Activated naive CD4-positive, alpha-beta T cell treated with anti-CD3 and anti-CD28 coated beads, Interleukin-2, amount 50 U/mL, for 72 hours (primary cell): Measurements from ENCODE around the gene KRTAP4-8. TPM values are rescaled to one million over a fixed set of nuclear protein-coding genes. Genes with fewer than 3 reads are reported as not detected.
"Not testable (repeated sequence)": the region's sequence is repeated elsewhere in the genome, so short reads cannot be mapped to it uniquely, and the experiment has no call there.

ENCODE experiments used
- ATAC-seq, 2 donors: fragments of 150-1000 bp; cut with Tn5 transposase; 2 replicates each; pipeline ENCODE4 v1.10.0; 2021; ENCODE audit warnings: mild to moderate bottlenecking in 2 of 2, moderate library complexity in 2 of 2
- DNase-seq, 2 donors: peaks; one replicate each; pipeline ENCODE4 v3.0.0; 2021 to 2022; ENCODE audit warnings: low spot score in 2 of 2
- H3K27ac Mint-ChIP-seq, 2 donors: one replicate each; pipeline ENCODE4 v1.8.0; 2022; ENCODE audit warnings: mild to moderate bottlenecking in 2 of 2, mixed read lengths in 2 of 2
- H3K36me3 Mint-ChIP-seq, 2 donors: one replicate each; pipeline ENCODE4 v1.8.0; 2022; ENCODE audit warnings: mixed read lengths in 2 of 2
- H3K9me3 Mint-ChIP-seq, 2 donors: one replicate each; pipeline ENCODE4 v1.8.0; 2022; ENCODE audit warnings: mixed read lengths in 2 of 2
- total RNA-seq, 2 donors: library from RNA; stranded (reverse); gene quantifications; one replicate each; pipeline ENCODE4 v1.2.3, GENCODE V29; 2022

KRTAP4-8 gene
- total RNA-seq, 2 donors from 2014 or later = not detected

DNA sequence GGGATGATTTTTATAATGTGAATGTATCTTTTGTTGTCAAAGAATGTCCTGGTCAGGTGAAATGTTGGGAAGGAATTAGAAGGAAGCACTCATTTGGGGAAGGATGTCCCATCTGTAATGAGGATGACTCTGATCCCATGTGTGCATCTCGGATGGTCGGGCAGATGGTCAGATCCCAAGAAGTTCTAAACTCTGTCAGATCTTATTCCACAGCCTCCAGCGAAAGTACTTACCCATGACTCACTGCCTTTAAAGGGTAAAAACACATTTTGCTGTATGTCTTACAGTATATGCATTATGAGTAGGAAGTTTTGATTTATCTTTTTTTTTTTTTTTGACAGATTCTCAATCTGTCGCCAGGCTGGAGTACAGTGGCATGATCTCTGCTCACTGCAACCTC is 20.8 kb upstream of the KRTAP4-8 start:
- DNase-seq (no peak), ATAC-seq (no peak)

DNA sequence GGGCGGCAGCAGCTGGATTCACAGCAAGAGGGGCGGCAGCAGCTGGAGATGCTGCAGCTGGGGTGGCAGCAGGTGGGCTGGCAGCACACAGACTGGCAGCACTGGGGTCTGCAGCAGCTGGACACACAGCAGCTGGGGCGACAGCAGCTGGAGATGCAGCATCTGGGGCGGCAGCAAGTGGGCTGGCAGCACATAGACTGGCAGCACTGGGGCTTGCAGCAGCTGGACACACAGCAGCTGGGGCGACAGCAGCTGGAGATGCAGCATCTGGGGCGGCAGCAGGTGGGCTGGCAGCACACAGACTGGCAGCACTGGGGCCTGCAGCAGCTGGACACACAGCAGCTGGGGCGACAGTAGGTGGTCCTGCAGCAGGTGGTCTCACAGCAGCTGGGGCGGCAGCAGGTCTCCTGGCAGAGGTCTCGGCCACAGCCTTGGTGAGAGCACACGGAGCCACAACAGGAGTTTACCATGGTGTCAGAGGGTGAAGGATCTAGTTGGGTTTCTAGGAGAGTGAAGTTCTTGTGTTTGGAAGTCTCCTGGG is 20.0 kb upstream of the KRTAP4-8 start, which contains the start of gene KRTAP4-11:
KRTAP4-11 (minus strand) TSS at position 528 of the 541 bp plus-strand sequence; CDS start at position 470, 58 bp downstream.
- Mint-ChIP-seq H3K9me3 (peaks cover 4 to 10% of the 10 kb centered on the region in 2 donors), H3K27ac (peak within 1 kb of the TSS in 1 of 2 donors; percentile 8)
- ATAC-seq, H3K36me3 Mint-ChIP-seq, DNase-seq: not testable (repeated sequence)

More for the DNA sequence above, 20.8 kb upstream of the KRTAP4-8 start:
- peaks cover 8 to 10% of the 10 kb centered on the region in 2 donors for H3K9me3 Mint-ChIP-seq
- peaks cover 0 to 9% of the 10 kb centered on the region in 2 donors for H3K36me3 Mint-ChIP-seq
- H3K27ac Mint-ChIP-seq = no peak overlapping the region

DNA sequence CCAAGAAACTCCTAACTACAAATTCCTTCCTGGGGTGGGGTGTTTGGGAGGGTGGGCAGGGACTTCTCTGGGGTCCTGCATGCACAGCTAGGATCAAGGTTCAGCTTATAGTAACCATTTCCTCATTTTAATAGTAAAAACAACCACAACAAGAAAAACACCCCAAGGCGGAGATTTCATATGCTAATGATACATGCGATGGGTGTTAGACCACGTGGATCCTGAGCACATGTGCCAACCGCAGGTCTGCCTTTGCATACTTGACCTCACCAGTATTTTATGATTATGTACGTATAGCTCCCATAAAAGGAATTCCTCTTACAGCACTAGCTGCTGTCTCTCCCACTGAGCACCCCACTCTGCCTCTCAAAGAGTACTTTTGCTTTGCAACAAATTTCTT is 18.4 kb upstream of the KRTAP4-8 start:
- Mint-ChIP-seq H3K36me3 (peaks cover 0 to 8% of the 10 kb centered on the region in 2 donors), H3K27ac (no peak overlapping the region), H3K9me3 (peaks cover 4 to 6% of the 10 kb centered on the region in 2 donors)
- no peak for DNase-seq
- ATAC-seq = no peak

DNA sequence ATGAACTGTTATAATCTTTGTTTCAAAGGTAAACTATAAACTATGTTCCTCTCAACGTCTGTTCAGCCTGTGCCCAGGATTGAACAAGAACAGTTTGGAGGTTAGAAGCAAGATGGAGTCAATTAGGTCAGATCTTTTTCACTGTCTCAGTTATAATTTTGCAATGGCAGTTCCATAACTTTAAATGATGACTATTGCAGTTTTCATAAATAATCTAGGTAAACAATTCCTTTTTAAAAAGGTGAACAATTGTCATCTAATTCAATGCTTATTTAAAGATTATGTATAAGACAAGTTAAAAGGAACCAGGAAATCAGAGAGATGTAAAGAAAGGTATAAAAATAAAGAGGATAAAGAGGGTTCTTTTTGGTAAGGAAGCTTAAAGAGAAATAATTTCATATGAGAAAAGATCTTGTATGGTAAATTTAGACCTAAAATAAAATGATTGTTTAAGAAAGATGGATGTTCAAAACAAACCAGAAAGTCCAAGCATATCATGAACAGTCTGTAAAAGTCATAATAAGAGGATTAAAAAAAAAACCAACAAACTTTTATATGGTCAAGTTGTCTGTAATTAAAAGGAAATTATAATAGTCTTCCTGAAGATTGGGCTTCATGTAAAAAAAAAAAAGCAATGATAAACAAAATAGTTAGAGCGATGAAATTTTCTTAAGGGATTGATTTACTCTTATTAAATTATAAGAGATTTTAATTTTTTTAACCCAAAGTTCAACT is 13.4 kb upstream of the KRTAP4-8 start:
- ATAC-seq (no peak), DNase-seq (no peak)
- Mint-ChIP-seq H3K9me3 (peaks cover 4 to 12% of the 10 kb centered on the region in 2 donors), H3K27ac (no peak overlapping the region), H3K36me3 (peaks cover 0 to 9% of the 10 kb centered on the region in 2 donors)

DNA sequence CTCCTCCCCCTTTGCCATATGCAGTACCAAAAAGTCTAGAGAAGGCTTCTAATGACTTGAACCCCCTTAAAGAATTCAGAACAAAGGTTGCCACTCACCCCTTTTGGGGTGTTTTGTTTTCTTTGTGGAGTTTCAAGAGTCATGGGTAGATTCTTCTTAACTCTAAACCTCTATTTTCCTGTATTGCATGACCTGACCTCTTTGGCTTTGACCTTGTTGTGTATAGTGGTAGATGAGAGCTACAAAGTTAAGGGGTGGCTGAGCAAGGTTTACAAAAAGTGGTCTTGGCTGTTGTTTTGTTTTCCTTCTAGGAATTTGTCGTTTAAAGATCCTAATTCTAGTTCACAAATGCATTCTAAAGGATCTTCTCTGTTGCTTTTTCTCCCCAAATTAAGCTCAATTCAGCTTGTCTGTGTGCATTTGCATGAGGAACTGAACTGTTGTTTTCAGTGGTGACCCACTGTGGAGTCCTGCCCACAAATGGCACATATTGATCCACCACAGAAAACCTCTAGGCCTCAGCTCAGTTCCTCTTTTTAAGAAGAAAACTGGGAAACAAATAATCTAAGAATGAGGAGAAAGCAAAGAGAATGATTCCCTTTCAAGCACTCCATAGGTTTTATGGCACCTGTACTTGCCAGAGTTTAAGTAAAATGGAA is 10.9 kb upstream of the KRTAP4-8 start:
- not testable (repeated sequence) for H3K27ac Mint-ChIP-seq, DNase-seq, ATAC-seq, H3K36me3 Mint-ChIP-seq
- peaks cover 4 to 12% of the 10 kb centered on the region in 2 donors for H3K9me3 Mint-ChIP-seq

DNA sequence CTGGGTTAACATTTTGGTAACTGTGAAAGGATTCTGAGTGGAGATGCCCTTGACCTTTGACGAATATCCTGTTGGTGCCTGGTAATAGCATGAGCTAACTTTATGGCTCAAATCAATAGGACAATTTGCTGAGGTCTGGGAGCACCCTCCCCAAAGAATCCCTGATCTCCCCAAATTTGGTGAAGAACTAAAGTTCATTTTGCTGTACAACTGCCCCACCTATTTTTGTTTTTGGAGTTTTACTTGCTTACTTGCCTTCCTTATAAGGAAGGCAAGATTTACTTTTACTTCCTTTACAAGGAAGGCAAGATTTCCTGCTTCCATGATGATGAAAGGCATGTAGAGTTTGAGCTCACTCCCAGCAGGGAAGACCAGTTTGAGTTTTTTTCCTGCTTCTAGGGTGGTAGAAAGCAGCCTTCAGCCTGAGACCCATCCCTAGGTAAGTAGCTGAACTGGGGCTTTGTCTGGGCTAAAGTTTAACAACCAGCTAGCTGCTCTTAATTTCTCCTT is 10.1 kb upstream of the KRTAP4-8 start:
- DNase-seq (no peak), ATAC-seq (no peak)
- peaks cover 4 to 12% of the 10 kb centered on the region in 2 donors for H3K9me3 Mint-ChIP-seq
- H3K36me3 Mint-ChIP-seq = peaks cover 0 to 9% of the 10 kb centered on the region in 2 donors
- no peak overlapping the region for H3K27ac Mint-ChIP-seq

DNA sequence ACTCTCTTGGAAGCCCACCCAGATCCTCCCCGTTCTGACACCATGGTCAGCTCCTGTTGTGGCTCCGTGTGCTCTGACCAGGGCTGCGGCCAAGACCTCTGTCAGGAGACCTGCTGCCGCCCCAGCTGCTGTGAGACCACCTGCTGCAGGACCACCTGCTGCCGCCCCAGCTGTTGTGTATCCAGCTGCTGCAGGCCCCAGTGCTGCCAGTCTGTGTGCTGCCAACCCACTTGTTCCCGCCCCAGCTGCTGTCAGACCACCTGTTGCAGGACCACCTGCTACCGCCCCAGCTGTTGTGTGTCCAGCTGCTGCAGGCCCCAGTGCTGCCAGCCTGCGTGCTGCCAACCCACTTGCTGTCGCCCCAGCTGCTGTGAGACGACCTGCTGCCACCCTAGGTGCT is 7.4 kb upstream of the KRTAP4-8 start, which contains the start of gene KRTAP4-9:
KRTAP4-9 (plus strand) TSS at position 43 of the 400 bp plus-strand sequence; CDS start at position 43, 0 bp downstream.
- not testable (repeated sequence) for H3K36me3 Mint-ChIP-seq, ATAC-seq, DNase-seq, H3K9me3 Mint-ChIP-seq
- H3K27ac Mint-ChIP-seq = peak within 1 kb of the TSS in 1 of 2 donors; percentile 82

DNA sequence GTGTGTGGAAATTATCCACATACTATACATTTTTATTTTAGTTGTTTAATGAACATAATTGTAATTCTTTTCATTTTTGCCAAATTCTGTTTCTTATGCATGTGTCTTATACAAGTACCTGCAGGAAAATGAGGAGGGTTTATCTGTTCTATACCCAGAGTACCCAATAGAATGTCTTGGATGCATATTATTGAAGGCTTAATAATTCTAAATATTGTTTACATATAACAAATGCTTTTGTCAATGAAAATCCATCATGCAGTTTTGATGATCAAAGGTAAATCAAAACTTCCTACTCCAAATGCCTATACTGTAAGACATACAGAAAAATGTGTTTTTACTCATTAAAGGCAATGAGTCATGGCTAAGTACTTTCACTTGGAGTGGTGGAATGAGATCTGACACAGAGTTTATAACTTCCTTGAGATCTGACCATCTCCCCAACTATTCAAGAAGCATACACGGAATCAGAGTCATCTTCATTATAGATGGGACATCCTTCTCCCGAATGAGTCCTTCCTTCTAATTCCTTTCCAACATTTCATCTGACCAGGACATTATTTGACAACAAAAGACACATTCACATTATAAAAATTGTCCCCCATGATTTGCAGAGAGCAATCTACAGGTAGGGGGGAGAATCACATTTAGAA is 6.6 kb upstream of the KRTAP4-8 start:
- not testable (repeated sequence) for H3K36me3 Mint-ChIP-seq, H3K27ac Mint-ChIP-seq, H3K9me3 Mint-ChIP-seq, DNase-seq
- peak; percentile 51 to 89 for ATAC-seq

DNA sequence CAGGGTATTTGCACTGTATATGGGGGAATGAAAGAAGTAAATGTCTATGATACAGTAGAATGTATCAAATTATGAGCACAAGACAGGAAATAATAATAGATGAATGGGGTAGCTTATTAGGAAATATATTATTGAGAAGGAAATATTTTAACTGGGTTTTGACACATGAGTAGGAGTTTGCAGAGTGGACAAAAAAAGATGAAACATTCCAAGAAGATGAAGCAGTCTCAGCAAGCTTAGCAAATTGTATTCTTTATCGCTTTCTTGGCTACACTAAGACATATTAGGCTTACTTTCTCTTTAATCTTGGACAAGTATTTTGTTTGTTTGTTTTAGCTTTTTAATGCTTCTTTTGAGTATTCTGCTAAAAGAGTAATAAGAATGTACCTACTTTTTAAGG is 6.0 kb upstream of the KRTAP4-8 start:
- no peak overlapping the region for H3K27ac Mint-ChIP-seq
- H3K36me3 Mint-ChIP-seq = no peaks in the 10 kb centered on the region
- DNase-seq (no peak), ATAC-seq (no peak)
- peaks cover 0 to 5% of the 10 kb centered on the region in 2 donors for H3K9me3 Mint-ChIP-seq

DNA sequence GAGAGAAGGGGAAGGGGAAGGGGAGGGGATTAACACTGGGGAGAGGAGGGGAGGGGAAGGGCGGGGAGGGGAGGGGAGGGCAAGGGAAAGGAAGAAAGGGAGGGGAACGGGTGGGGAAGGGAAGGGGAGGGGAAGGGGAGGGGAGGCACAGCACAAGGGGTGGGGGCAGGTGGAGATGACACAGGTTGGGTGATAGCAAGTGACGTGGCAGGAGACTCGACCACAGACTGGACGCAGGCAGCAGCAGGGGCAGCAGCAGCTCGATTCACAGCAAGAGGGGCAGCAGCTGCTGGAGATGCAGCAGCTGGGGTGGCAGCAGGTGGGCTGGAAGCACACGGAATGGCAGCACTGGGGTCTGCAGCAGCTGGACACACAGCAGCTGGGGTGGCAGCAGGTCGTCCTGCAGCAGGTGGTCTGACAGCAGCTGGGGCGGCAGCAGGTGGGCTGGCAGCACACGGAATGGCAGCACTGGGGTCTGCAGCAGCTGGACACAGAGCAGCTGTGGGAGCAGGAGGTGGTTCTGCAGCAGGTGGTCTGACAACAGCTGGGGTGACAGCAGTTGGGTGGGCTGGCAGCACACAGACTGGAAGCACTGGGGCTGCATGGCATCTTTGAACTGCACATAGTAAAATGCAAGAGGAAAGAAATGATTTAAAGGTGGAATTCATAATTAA is 3.8 kb upstream of the KRTAP4-8 start, which contains the start of gene KRTAP4-16:
KRTAP4-16 (minus strand) TSS at position 624 of the 674 bp plus-strand sequence; CDS start at position 624, 0 bp downstream.
- no peaks in the 10 kb centered on the region for H3K9me3 Mint-ChIP-seq
- no peaks in the 10 kb centered on the region for H3K36me3 Mint-ChIP-seq
- DNase-seq = no peak
- ATAC-seq = no peak
- no peak within 1 kb of the TSS for H3K27ac Mint-ChIP-seq

DNA sequence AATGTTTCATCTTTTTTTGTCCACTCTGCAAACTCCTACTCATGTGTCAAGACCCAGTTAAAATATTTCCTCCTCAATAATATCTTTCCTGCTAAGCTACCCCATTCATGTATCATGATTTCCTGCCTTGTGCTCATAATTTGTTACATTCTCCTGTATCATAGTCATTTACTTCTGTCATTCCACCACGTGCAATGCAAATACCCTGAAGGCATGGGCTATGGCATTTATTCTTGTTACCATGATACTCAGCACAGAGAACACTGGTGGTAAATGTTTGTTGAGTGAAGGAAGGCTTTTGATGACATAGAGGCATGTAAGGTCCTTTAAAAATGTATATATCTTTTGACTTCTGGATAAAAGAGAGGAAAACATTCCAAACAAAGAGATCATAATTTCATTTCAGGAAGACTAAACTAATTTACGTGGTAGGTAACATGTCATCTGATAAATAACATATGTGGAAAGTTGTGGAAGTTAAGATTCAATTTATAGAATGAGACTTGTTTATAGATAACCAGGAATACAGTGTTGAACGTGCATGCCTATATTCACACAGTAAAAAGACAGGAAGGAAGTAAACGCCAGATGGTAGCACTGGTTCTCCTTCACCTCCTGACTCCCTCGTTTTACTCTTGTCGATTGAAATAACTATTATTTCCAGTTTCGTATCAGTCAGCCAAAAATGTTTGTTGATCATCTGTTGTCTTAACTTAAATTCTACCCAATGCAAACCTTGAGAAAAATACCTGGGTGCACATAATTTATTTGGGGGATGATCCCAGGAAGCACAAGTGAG is 1.9 kb upstream of the KRTAP4-8 start:
- H3K27ac Mint-ChIP-seq = not testable (repeated sequence)

DNA sequence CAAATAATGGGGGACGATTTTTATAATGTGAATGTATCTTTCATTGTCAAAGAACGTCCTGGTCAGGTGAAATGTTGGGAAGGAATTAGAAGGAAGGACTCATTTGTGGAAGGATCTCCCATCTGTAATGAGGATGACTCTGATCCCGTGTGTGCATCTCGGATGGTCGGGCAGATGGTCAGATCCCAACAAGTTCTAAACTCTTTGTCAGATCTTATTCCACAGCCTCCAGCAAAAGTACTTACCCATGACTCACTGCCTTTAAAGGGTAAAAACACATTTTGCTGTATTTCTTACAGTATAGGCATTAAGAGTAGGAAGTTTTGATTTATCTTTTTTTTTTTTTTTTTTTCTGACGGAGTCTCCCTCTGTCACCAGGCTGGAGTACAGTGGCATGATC is 539 bp upstream of the KRTAP4-8 start:
- no peak for DNase-seq
- no peaks in the 10 kb centered on the region for H3K9me3 Mint-ChIP-seq
- no peak overlapping the region for H3K27ac Mint-ChIP-seq
- no peaks in the 10 kb centered on the region for H3K36me3 Mint-ChIP-seq
- ATAC-seq = no peak

More for the DNA sequence above, 1.9 kb upstream of the KRTAP4-8 start:
- not testable (repeated sequence) for H3K36me3 Mint-ChIP-seq, H3K9me3 Mint-ChIP-seq, DNase-seq, ATAC-seq

DNA sequence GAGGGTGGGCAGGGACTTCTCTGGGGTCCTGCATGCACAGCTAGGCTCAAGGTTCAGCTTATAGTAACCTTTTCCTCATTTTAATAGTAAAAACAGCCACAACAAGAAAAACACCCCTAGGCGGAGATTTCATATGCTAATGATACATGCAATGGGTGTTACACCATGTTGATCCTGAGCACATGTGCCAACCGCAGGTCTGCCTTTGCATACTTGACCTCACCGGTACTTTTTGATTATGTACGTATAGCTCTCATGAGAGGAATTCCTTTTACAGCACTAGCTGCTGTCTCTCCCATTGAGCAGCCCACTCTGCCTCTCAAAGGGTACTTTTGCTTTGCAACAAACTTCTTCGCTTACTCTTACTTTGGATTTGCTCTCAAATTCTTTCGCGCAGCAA is 1.9 kb downstream of the KRTAP4-8 start:
- ATAC-seq (no peak), DNase-seq (no peak)
- Mint-ChIP-seq H3K36me3 (no peaks in the 10 kb centered on the region), H3K27ac (no peak overlapping the region), H3K9me3 (no peaks in the 10 kb centered on the region)

DNA sequence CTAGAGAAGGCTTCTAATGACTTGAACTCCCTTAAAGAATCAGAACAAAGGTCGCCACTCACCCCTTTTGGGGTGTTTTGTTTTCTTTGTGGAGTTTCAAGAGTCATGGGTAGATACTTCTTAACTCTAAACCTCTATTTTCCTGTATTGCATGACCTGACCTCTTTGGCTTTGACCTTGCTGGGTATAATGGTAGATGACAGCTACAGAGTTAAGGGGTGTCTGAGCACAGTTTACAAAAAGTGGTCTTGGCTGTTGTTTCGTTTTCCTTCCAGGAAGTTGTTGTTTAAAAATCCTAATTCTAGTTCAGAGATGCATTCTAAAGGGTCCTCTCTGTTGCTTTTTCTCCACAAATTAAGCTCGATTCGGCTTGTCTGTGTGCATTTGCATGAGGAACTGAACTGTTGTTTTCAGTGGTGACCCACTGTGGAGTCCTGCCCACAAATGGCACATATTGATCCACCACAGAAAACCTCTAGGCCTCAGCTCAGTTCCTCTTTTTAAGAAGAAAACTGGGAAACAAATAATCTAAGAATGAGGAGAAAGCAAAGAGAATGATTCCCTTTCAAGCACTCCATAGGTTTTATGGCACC is 9.1 kb downstream of the KRTAP4-8 start:
- not testable (repeated sequence) for H3K27ac Mint-ChIP-seq, ATAC-seq, H3K36me3 Mint-ChIP-seq, H3K9me3 Mint-ChIP-seq, DNase-seq
